ENCODE measurements around the gene MICU1. TPM values are rescaled to one million over a fixed set of nuclear protein-coding genes. Genes with fewer than 3 reads are reported as not detected.

Gene MICU1
- total RNA-seq, 4 donors from 2014 or later = 21.9 to 36.2 (median 31.7) TPM

DNA sequence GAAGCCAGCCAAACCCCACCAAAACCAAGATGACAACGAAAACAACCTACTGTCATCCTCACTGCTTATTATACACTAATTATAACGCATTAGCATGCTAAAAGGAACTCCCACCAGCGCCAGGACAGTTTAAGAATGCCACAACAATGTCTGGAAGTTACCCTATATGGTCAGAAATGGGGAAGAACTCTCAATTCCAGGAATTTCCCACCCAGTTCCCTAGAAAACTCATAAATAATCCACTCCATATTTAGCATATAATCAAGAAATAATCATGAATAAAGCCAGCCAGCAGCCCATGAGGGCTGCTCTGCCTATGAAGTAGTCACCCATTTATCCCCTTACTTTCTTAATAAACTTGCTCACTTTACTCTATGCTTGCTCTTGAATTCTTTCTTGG, 20.8 kb downstream of the MICU1 start:
- DNase-seq (ENCODE audit: low spot score) (no peak), ATAC-seq (ENCODE audit: low FRiP score) (no peak)
- TF ChIP-seq CTCF (IDR thresholded peaks at IDR 0.05) = no peak

- TF ChIP-seq CTCF (IDR thresholded peaks at IDR 0.05) = no peak
- DNase-seq (ENCODE audit: low spot score) = no peak
These were observed 24.7 kb downstream of the MICU1 start for GRCh38 chr10:72601144-72601543.

GRCh38 chr10:72598769-72599701, 26.8 kb downstream of the MICU1 start:
- no peak for TF ChIP-seq CTCF (IDR thresholded peaks at IDR 0.05)
- DNase-seq (ENCODE audit: low spot score) (no peak), ATAC-seq (ENCODE audit: low FRiP score) (no peak)

More at GRCh38 chr10:72601144-72601543, 24.7 kb downstream of the MICU1 start:
- ATAC-seq (ENCODE audit: low FRiP score) = no peak

DNA sequence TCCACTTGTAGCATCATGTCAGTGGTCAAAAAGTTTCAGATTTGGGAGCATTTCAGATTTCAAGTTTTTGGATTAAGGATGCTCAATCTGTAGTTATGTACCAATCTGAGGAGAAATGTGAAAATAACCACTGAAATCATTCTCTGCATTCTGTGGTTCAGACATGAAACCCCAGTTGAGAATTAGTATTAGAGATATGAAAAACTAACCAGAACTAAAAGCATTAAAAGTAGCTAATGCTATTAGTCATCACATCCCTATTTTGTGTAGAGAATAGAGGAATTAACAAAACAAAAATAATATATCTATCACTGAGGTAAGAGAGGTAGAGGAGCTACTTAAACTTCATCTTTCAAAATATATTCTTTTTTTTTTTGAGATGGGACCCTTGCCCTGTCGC, 28.0 kb downstream of the MICU1 start:
- ATAC-seq (ENCODE audit: low FRiP score) = no peak
- no peak for DNase-seq (ENCODE audit: low spot score)
- TF ChIP-seq CTCF (IDR thresholded peaks at IDR 0.05) = no peak

DNA sequence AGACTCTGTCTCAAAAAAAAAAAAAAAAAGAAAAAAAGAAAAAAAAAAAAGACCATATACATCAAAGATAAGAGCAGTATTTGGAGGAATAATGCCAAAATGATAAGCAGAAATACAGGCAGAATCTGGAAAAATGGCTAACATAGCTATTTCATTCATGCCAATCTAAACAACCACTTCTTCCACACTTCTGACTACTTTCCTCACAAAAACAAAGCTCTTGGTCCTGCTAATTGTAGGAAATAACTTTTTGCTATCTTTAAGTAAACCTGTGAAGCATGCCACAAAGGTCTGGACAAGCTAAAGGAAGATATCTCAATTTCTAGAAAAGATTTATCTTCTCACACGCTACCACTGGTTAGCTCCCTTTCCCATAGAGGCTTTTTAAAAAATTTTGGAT, 30.4 kb downstream of the MICU1 start:
- DNase-seq (ENCODE audit: low spot score) (no peak), ATAC-seq (ENCODE audit: low FRiP score) (no peak)
- no peak for TF ChIP-seq CTCF (IDR thresholded peaks at IDR 0.05)

DNA sequence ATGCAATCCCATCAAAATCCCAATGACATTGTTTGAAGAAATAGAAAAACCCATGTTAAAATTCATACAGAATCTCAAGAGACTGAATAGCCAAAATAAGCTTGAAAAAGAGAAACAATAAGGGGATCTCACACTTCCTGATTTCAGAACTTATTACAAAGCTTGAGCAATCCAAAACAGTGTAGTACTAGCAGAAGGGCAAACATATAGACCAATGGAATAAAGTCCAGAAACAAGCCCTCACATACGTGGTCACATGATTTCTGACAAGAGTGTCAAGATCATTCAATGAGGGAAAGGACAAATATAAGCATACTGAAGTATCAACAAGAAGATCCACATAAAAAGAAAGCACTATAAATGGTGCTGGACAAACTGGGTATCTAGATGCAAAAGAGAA, 31.9 kb downstream of the MICU1 start:
- DNase-seq (ENCODE audit: low spot score) (no peak), ATAC-seq (ENCODE audit: low FRiP score) (no peak)
- no peak for TF ChIP-seq CTCF (IDR thresholded peaks at IDR 0.05)

- no peak for ATAC-seq (ENCODE audit: low FRiP score)
- TF ChIP-seq CTCF (IDR thresholded peaks at IDR 0.05) = no peak
- no peak for DNase-seq (ENCODE audit: low spot score)
These were observed 37.6 kb downstream of the MICU1 start for GRCh38 chr10:72588266-72588665.
